SH-SY5Y (cell line): ENCODE measurements around the gene CHST13.

Experiments used
- GATA2 ChIP-seq: IDR thresholded peaks from 2 replicates; pipeline ENCODE4 v1.6.1; 2011; ENCODE audit warnings: mild to moderate bottlenecking, low read depth, low read length
- GATA3 ChIP-seq: IDR thresholded peaks from 2 replicates; pipeline ENCODE4 v1.6.1; 2011; ENCODE audit warnings: low read depth, mild to moderate bottlenecking, low read length, moderate library complexity

DNA sequence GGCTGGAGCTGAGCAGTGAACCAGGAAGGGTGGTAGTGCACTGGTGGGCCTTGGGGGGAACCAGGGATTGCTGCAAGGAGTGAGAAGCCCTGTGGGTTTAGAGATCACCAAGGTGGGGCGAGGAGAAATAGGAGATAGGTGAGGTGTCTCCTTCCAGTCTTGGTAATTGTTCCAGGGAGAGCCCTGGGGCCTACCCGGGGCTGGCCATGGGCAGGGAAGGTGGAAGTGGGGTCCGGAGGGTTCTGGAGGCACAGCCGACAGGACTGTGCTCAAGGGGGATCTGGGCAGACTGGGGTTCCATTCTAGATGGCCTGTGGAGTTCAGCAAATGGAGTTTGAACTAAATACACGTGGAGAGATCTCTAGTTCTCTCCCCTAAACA lies 4.5 kb downstream of the CHST13 start:
- no peak for TF ChIP-seq GATA2
- TF ChIP-seq GATA3 = no peak
